Hepatocyte (in vitro differentiated cells): Measurements from ENCODE around the gene FBXL13. TPM values are rescaled to one million over a fixed set of nuclear protein-coding genes. Genes with fewer than 3 reads are reported as not detected.

Experiments
- DNase-seq: peaks from one replicate; pipeline ENCODE4 v3.0.0-alpha.2; 2016; ENCODE audit warnings: low spot score
- H2AFZ ChIP-seq: fragments of 200-600 bp; sonication (generic); 2 replicates; pipeline ENCODE4 v1.6.0; 2016; ENCODE audit warnings: antibody characterized with exemption, mild to moderate bottlenecking
- H3K27ac ChIP-seq: fragments of 200-600 bp; sonication (generic); 2 replicates; pipeline ENCODE4 v1.5.1; 2016; ENCODE audit warnings: mild to moderate bottlenecking
- H3K27me3 ChIP-seq: fragments of 200-600 bp; sonication (generic); 2 replicates; pipeline ENCODE4 v1.6.1; 2016
- H3K36me3 ChIP-seq: fragments of 200-600 bp; sonication (generic); replicated peaks from 2 replicates; pipeline ENCODE4 v1.5.1; 2016; ENCODE audit warnings: low read depth; ENCODE audit not compliant: insufficient read depth
- H3K4me1 ChIP-seq: fragments of 200-600 bp; sonication (generic); 2 replicates; pipeline ENCODE4 v1.5.1; 2016; ENCODE audit warnings: mild to moderate bottlenecking, moderate library complexity; ENCODE audit not compliant: insufficient read depth
- H3K4me2 ChIP-seq: fragments of 200-600 bp; sonication (generic); 2 replicates; pipeline ENCODE4 v1.6.0; 2016
- H3K4me3 ChIP-seq: fragments of 200-600 bp; sonication (generic); 2 replicates; pipeline ENCODE4 v1.5.1; 2016; ENCODE audit warnings: mild to moderate bottlenecking
- H3K79me2 ChIP-seq: fragments of 200-600 bp; sonication (generic); 2 replicates; pipeline ENCODE4 v1.6.0; 2017; ENCODE audit warnings: mild to moderate bottlenecking
- H3K9me2 ChIP-seq: fragments of 200-600 bp; sonication (generic); replicated peaks from 2 replicates; pipeline ENCODE4 v1.6.0; 2017; ENCODE audit warnings: mild to moderate bottlenecking; ENCODE audit not compliant: insufficient read depth
- H3K9me3 ChIP-seq: fragments of 200-600 bp; sonication (generic); 2 replicates; pipeline ENCODE4 v1.5.1; 2016; ENCODE audit warnings: low read depth, mild to moderate bottlenecking
- H4K20me1 ChIP-seq: fragments of 200-600 bp; sonication (generic); 2 replicates; pipeline ENCODE4 v1.6.0; 2016; ENCODE audit warnings: mild to moderate bottlenecking; ENCODE audit not compliant: insufficient read depth, poor library complexity, severe bottlenecking
- CTCF ChIP-seq: fragments of 200-600 bp; sonication (generic); IDR thresholded peaks from 2 replicates; pipeline ENCODE4 v1.5.1; 2016; ENCODE audit warnings: antibody characterized with exemption, mild to moderate bottlenecking; ENCODE audit not compliant: poor library complexity
- EZH2 ChIP-seq: fragments of 200-600 bp; sonication (generic); IDR thresholded peaks from 2 replicates; pipeline ENCODE4 v1.6.1; 2016; ENCODE audit warnings: antibody characterized with exemption, mild to moderate bottlenecking, borderline replicate concordance
- EZH2phosphoT487 ChIP-seq: fragments of 200-600 bp; sonication (generic); IDR thresholded peaks from one replicate; pipeline ENCODE4 v1.6.1; 2018; ENCODE audit warnings: antibody characterized with exemption, mild to moderate bottlenecking, low read depth, moderate library complexity; ENCODE audit not compliant: unreplicated experiment, severe bottlenecking
- WGBS: methylation state at CpG from one replicate; pipeline ENCODE4 v1.1.6; 2016; ENCODE audit warnings: low lambda C conversion rate; ENCODE audit errors: missing lambda C conversion rate; 5-methylcytosine and 5-hydroxymethylcytosine counted together
- polyA plus RNA-seq: library from polyadenylated mRNA; unstranded; fragments of >200 nt; fragmentation: Nextera tagmentation; extraction: Ambion mirVana; gene quantifications from 2 replicates; pipeline ENCODE4 v1.2.1, GENCODE V29; 2016
- total RNA-seq: library from RNA; depleted of rRNA; stranded (reverse); fragments of >200 nt; gene quantifications from 2 replicates; pipeline ENCODE4 v1.2.3, GENCODE V29; 2014

FBXL13 gene
- total and polyA plus RNA-seq, 2 experiments from 2014 or later: 0.30 to 1.8 TPM

GRCh38 chr7:102983602-102984001 is 91.0 kb downstream of the FBXL13 start:
- H3K79me2 ChIP-seq: no peaks in the 10 kb centered on the region
- H3K4me1 ChIP-seq: peaks cover 1% of the 10 kb centered on the region
- no peak overlapping the region for H2AFZ ChIP-seq
- no peak overlapping the region for H3K27ac ChIP-seq
- H3K36me3 ChIP-seq: no peaks in the 10 kb centered on the region
- WGBS: 51% methylated on average over 7 of the region's 7 CpGs
- no peaks in the 10 kb centered on the region for H3K27me3 ChIP-seq
- no peaks in the 10 kb centered on the region for H4K20me1 ChIP-seq
- DNase-seq: no peak
- no peak overlapping the region for H3K4me3 ChIP-seq
- H3K4me2 ChIP-seq: no peak overlapping the region
- TF ChIP-seq EZH2 (no peak), CTCF (no peak), EZH2phosphoT487 (no peak)
- no peaks in the 10 kb centered on the region for H3K9me2 ChIP-seq
- H3K9me3 ChIP-seq: no peaks in the 10 kb centered on the region

GRCh38 chr7:102982235-102982634 is 92.4 kb downstream of the FBXL13 start:
- TF ChIP-seq EZH2phosphoT487 (no peak), EZH2 (no peak), CTCF (no peak)
- Histone ChIP-seq H2AFZ (no peak overlapping the region), H3K9me3 (no peaks in the 10 kb centered on the region), H3K27me3 (no peaks in the 10 kb centered on the region), H3K79me2 (no peaks in the 10 kb centered on the region), H3K27ac (no peak overlapping the region), H3K36me3 (no peaks in the 10 kb centered on the region), H3K4me2 (no peak overlapping the region), H3K4me1 (no peaks in the 10 kb centered on the region), H3K9me2 (no peaks in the 10 kb centered on the region), H4K20me1 (no peaks in the 10 kb centered on the region), H3K4me3 (no peak overlapping the region)
- 78% methylated on average over 1 of the region's 1 CpG for WGBS
- no peak for DNase-seq

- Histone ChIP-seq H3K4me3 (no peak overlapping the region), H3K9me3 (no peaks in the 10 kb centered on the region), H3K27ac (no peak overlapping the region), H3K27me3 (no peaks in the 10 kb centered on the region), H3K79me2 (no peaks in the 10 kb centered on the region), H2AFZ (no peak overlapping the region), H3K4me2 (no peak overlapping the region), H3K36me3 (no peaks in the 10 kb centered on the region), H4K20me1 (no peaks in the 10 kb centered on the region), H3K4me1 (no peaks in the 10 kb centered on the region), H3K9me2 (no peaks in the 10 kb centered on the region)
- no peak for DNase-seq
- 78% methylated on average over 2 of the region's 2 CpGs for WGBS
- TF ChIP-seq EZH2phosphoT487 (no peak), EZH2 (no peak), CTCF (no peak)
Observed at GRCh38 chr7:102981451-102981850, 93.1 kb downstream of the FBXL13 start.

- H3K27me3 ChIP-seq: no peaks in the 10 kb centered on the region
- H3K36me3 ChIP-seq: no peaks in the 10 kb centered on the region
- H3K4me1 ChIP-seq: no peaks in the 10 kb centered on the region
- no peak overlapping the region for H3K27ac ChIP-seq
- H2AFZ ChIP-seq: no peak overlapping the region
- TF ChIP-seq CTCF: no peak
- no peak for TF ChIP-seq EZH2phosphoT487
- TF ChIP-seq EZH2: no peak
- H3K79me2 ChIP-seq: no peaks in the 10 kb centered on the region
- H3K4me3 ChIP-seq: no peak overlapping the region
- H4K20me1 ChIP-seq: no peaks in the 10 kb centered on the region
- H3K9me2 ChIP-seq: no peaks in the 10 kb centered on the region
- no peak for DNase-seq
- H3K4me2 ChIP-seq: no peak overlapping the region
- H3K9me3 ChIP-seq: no peaks in the 10 kb centered on the region
Observed at GRCh38 chr7:102979670-102980069, 94.9 kb downstream of the FBXL13 start.
